HL-60 (cell line): ENCODE data around the gene PNMT.

Experiments used
- DNase-seq, 2 experiments: peaks; one replicate each; pipeline ENCODE4 v3.0.0-alpha.2; 2010 to 2020; ENCODE audit warnings: low read depth in 1 of 2, low spot score in 1 of 2
- H3K27ac ChIP-seq: fragments of 250-450 bp; sonication (Bioruptor Pico); replicated peaks from 2 replicates; pipeline ENCODE4 v1.5.1; 2020; ENCODE audit warnings: mild to moderate bottlenecking, moderate library complexity
- H3K27me3 ChIP-seq: fragments of 250-450 bp; sonication (Bioruptor Pico); 2 replicates; pipeline ENCODE4 v1.5.1; 2021; ENCODE audit warnings: mild to moderate bottlenecking, moderate library complexity; ENCODE audit not compliant: insufficient read depth, poor library complexity, severe bottlenecking
- H3K4me3 ChIP-seq: replicated peaks from 2 replicates; pipeline ENCODE4 v1.5.1; 2011; ENCODE audit warnings: mild to moderate bottlenecking, control low read depth, low read length; ENCODE audit not compliant: insufficient read depth
- CTCF ChIP-seq: IDR thresholded peaks from one replicate; pipeline ENCODE4 v1.5.1; 2011; ENCODE audit warnings: low read length, control low read depth, inconsistent platforms; ENCODE audit not compliant: insufficient read depth
- GABPA ChIP-seq: IDR thresholded peaks from 2 replicates; pipeline ENCODE4 v1.6.1; 2012; ENCODE audit warnings: low read depth
- POLR2AphosphoS5 ChIP-seq: IDR thresholded peaks from 2 replicates; pipeline ENCODE4 v1.6.1; 2012; ENCODE audit warnings: low read depth
- SPI1 ChIP-seq: IDR thresholded peaks from 2 replicates; pipeline ENCODE4 v1.6.1; 2012; ENCODE audit warnings: low read depth, mild to moderate bottlenecking, borderline replicate concordance
- TF ChIP-seq, protein P1 (sequence below): IDR thresholded peaks from 2 replicates; pipeline ENCODE4 v1.6.1; 2012; ENCODE audit warnings: low read depth; ENCODE audit not compliant: insufficient replicate concordance

PNMT gene

GRCh38 chr17:39624313-39624712 lies 43.9 kb upstream of the PNMT start:
- no peak for DNase-seq
- Histone ChIP-seq H3K27ac (no peak overlapping the region), H3K27me3 (peaks cover 7% of the 10 kb centered on the region), H3K4me3 (no peak overlapping the region)
- TF ChIP-seq POLR2AphosphoS5 (no peak), CTCF (no peak), GABPA (no peak), SPI1 (no peak)
- TF ChIP-seq, protein P1, sequence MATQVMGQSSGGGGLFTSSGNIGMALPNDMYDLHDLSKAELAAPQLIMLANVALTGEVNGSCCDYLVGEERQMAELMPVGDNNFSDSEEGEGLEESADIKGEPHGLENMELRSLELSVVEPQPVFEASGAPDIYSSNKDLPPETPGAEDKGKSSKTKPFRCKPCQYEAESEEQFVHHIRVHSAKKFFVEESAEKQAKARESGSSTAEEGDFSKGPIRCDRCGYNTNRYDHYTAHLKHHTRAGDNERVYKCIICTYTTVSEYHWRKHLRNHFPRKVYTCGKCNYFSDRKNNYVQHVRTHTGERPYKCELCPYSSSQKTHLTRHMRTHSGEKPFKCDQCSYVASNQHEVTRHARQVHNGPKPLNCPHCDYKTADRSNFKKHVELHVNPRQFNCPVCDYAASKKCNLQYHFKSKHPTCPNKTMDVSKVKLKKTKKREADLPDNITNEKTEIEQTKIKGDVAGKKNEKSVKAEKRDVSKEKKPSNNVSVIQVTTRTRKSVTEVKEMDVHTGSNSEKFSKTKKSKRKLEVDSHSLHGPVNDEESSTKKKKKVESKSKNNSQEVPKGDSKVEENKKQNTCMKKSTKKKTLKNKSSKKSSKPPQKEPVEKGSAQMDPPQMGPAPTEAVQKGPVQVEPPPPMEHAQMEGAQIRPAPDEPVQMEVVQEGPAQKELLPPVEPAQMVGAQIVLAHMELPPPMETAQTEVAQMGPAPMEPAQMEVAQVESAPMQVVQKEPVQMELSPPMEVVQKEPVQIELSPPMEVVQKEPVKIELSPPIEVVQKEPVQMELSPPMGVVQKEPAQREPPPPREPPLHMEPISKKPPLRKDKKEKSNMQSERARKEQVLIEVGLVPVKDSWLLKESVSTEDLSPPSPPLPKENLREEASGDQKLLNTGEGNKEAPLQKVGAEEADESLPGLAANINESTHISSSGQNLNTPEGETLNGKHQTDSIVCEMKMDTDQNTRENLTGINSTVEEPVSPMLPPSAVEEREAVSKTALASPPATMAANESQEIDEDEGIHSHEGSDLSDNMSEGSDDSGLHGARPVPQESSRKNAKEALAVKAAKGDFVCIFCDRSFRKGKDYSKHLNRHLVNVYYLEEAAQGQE = no peak

- H3K27ac ChIP-seq = no peak overlapping the region
- H3K27me3 ChIP-seq = peaks cover 7% of the 10 kb centered on the region
- DNase-seq = no peak
- TF ChIP-seq CTCF (no peak), SPI1 (no peak), POLR2AphosphoS5 (no peak), GABPA (no peak)
- TF ChIP-seq, protein P1 = no peak
- no peak overlapping the region for H3K4me3 ChIP-seq
These were observed 43.0 kb upstream of the PNMT start for GRCh38 chr17:39625198-39625785.

GRCh38 chr17:39626171-39627046 lies 41.8 kb upstream of the PNMT start, which contains the start of gene PPP1R1B:
Gene PPP1R1B (plus strand): TSS chr17:39626952. CDS start chr17:39627393, 441 bp downstream.
- DNase-seq = no peak
- H3K4me3 ChIP-seq = no peak within 1 kb of the TSS
- TF ChIP-seq, protein P1 = no peak
- TF ChIP-seq POLR2AphosphoS5 (no peak), GABPA (no peak), SPI1 (no peak), CTCF (no peak)
- no peak within 1 kb of the TSS for H3K27ac ChIP-seq
- H3K27me3 ChIP-seq = peaks cover 7% of the 10 kb centered on the region
